Measurements from ENCODE around the gene PYM1.
"Not testable (repeated sequence)": the region's sequence is repeated elsewhere in the genome, so short reads cannot be mapped to it uniquely, and the experiment has no call there.

The PYM1 gene

GRCh38 chr12:55940065-55940732 is 12.5 kb upstream of the PYM1 start:
- in situ Hi-C loops (cut with MboI; ENCODE audit: low sequenced_read_pairs) = no loop called here

- in situ Hi-C loops (cut with MboI; ENCODE audit: low sequenced_read_pairs) = no loop called here
Measured at GRCh38 chr12:55938826-55939501, 11.3 kb upstream of the PYM1 start.

GRCh38 chr12:55937981-55938380 is 10.3 kb upstream of the PYM1 start:
- in situ Hi-C loops (cut with MboI; ENCODE audit: low sequenced_read_pairs) = no loop called here

- in situ Hi-C loops (cut with MboI; ENCODE audit: low sequenced_read_pairs) = no loop called here
Measured at GRCh38 chr12:55935738-55936151, 8.1 kb upstream of the PYM1 start.

GRCh38 chr12:55934773-55935172 is 7.1 kb upstream of the PYM1 start:
- in situ Hi-C loops (cut with MboI; ENCODE audit: low sequenced_read_pairs) = no loop called here

GRCh38 chr12:55933799-55934742 is 6.4 kb upstream of the PYM1 start:
- in situ Hi-C loops (cut with MboI; ENCODE audit: low sequenced_read_pairs) = no loop called here

GRCh38 chr12:55933169-55933798 is 5.6 kb upstream of the PYM1 start:
- in situ Hi-C loops (cut with MboI; ENCODE audit: low sequenced_read_pairs) = no loop called here

GRCh38 chr12:55932551-55932910 is 4.8 kb upstream of the PYM1 start:
- in situ Hi-C loops (cut with MboI; ENCODE audit: low sequenced_read_pairs) = no loop called here

GRCh38 chr12:55931780-55932550 is 4.3 kb upstream of the PYM1 start:
- in situ Hi-C loops (cut with MboI; ENCODE audit: low sequenced_read_pairs) = no loop called here

GRCh38 chr12:55931317-55931779 is 3.7 kb upstream of the PYM1 start:
- in situ Hi-C loops (cut with MboI; ENCODE audit: low sequenced_read_pairs) = no loop called here

GRCh38 chr12:55930771-55931316 is 3.1 kb upstream of the PYM1 start, which contains the start of gene DGKA:
Gene DGKA (plus strand): TSS chr12:55931162. CDS start chr12:55936504, 5,342 bp downstream.
- in situ Hi-C loops (cut with MboI; ENCODE audit: low sequenced_read_pairs) = no loop called here

- in situ Hi-C loops (cut with MboI; ENCODE audit: low sequenced_read_pairs) = no loop called here
Measured at GRCh38 chr12:55929306-55929791, 1.7 kb upstream of the PYM1 start.

GRCh38 chr12:55926738-55927587 is 731 bp downstream of the PYM1 start:
- in situ Hi-C loops (cut with MboI; ENCODE audit: low sequenced_read_pairs) = no loop called here

- in situ Hi-C loops (cut with MboI; ENCODE audit: low sequenced_read_pairs) = no loop called here
Measured at GRCh38 chr12:55925870-55926737, 1.6 kb downstream of the PYM1 start.

- in situ Hi-C loops (cut with MboI; ENCODE audit: low sequenced_read_pairs) = no loop called here
Measured at GRCh38 chr12:55925371-55925770, 2.3 kb downstream of the PYM1 start.

GRCh38 chr12:55923648-55924047 is 4.0 kb downstream of the PYM1 start:
- in situ Hi-C loops (cut with MboI; ENCODE audit: low sequenced_read_pairs) = not testable (repeated sequence)

GRCh38 chr12:55922126-55922525 is 5.6 kb downstream of the PYM1 start:
- in situ Hi-C loops (cut with MboI; ENCODE audit: low sequenced_read_pairs) = no loop called here

- in situ Hi-C loops (cut with MboI; ENCODE audit: low sequenced_read_pairs) = not testable (repeated sequence)
Measured at GRCh38 chr12:55919032-55919431, 8.7 kb downstream of the PYM1 start.
